Stimulated activated naive CD4-positive, alpha-beta T cell (primary cell): ENCODE data around the gene SUPT20H.
"Not testable (repeated sequence)": the region's sequence is repeated elsewhere in the genome, so short reads cannot be mapped to it uniquely, and the experiment has no call there.

Experiments
- DNase-seq, 6 experiments: peaks; one replicate each; lab custom pipeline; 2025; lab: John Stamatoyannopoulos, UW

Gene SUPT20H

DNA sequence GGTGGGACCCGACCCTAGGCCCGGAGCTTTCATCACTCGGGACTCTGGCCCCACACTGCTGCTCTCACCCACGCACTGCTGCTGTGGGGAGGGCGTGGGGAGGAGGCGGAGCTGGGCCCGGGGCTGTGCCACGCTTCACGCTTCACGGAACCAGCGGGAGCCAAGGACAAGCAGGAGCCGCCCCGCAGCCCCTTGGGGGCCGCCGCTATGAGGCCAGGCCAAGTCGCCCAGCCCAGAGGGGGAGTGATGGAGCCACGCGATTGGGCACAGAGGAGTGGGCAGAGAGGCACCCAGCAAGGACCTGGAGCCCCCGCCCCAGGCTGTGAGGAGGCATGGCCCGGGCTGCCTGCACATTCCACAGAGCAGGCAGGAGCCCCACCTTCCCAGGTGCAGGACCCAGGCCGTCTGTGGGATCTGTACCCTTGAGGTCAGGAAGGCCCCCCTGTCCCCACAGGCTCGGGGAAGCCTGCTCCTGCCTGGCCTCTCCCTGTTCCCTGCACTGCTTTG is 10.2 kb upstream of the SUPT20H start:
- DNase-seq, result no peak

DNA sequence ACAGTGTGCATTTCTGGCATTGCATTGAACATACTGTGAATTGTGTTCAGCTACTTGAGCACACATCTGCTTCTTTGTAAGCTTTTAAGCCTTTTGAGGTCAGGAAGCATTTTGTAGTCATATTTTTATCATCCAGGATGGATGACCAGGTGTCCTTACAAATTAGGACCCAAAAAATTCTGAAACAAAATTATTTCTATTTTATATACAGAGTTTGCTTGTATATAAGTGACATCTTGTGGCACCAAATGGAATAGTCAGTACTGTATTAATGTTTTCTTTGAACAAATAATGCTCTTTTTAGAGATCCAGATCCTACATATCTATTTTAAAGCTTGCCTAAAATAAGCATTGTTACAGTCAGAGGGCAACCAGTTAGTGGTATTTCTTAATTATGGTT is 9.5 kb upstream of the SUPT20H start:
- no peak for DNase-seq

DNA sequence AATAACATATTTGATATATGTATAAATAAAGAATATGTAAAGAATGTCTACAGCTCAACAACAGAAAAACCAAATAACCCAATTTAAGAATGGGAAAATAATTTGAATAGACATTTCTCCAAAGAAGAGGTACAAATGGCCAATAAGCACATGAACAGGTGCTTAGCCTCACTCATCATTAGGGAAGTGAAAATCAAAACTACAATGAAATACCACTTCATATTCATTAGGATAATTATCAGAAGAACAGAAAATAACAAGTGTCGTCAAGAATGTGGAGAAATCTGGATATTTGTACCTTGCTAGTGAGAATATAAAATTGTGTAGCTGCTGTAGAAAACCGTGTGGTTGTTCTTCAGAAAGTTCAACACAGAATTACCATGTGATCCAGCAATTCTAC is 8.4 kb upstream of the SUPT20H start:
- no peak for DNase-seq

DNA sequence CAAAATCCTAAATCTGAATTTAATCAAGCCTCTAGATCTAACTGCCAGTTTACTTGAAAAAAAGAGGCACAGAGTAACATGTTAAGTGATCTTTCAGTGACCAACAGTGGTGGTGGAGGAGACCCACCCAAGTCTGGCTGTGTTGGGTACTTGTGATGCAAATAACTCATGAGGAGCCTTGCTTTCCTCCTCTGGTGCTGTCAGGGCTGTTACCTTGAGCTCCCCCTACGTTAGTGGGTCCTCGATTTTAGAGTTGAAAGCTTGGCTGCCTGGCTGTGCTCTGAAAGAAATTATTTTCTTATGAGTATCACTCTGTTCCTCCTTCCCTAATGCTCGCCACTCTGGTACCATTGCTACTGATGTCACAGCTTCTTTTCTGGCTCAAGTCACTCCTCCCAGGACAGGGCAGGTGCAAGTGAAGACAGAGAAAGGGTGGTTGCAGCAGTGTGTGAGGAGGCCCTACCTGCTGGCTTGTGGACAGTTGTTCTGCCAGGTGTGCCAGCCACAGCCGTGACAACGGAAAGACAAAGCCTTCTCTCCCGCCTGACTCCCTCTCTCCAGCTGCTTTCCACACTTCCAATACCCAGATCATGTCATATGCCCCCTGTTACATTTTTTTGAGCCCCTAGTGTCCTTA is 6.5 kb upstream of the SUPT20H start:
- no peak for DNase-seq

DNA sequence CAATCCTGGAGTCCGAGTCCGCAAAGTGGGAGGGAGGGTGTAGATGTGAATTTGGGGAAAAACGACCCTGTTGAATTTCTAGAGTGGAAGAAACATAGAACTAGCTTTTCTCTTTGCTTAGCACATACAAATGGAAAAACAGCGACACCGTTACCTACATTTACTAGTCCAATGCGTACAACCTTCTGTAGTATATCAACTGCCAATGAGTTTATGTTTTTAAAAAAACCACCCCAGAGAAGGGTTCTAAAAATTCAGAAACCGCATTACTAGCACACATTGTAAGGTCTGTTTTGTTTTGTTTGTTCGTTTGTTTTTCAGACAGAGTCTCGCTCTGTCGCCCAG is 332 bp upstream of the SUPT20H start:
- DNase-seq, result no peak

DNA sequence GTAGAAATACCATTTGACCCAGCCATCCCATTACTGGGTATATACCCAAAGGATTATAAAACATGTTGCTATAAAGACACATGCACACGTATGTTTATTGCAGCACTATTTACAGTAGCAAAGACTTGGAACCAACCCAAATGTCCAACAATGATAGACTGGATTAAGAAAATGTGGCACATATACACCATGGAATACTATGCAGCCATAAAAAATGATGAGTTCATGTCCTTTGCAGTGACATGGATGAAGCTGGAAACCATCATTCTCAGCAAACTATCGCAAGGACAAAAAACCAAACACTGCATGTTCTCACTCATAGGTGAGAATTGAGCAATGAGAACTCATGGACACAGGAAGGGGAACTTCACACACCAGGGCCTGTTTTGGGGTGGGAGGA is 3.3 kb downstream of the SUPT20H start:
- DNase-seq, result not testable (repeated sequence)

DNA sequence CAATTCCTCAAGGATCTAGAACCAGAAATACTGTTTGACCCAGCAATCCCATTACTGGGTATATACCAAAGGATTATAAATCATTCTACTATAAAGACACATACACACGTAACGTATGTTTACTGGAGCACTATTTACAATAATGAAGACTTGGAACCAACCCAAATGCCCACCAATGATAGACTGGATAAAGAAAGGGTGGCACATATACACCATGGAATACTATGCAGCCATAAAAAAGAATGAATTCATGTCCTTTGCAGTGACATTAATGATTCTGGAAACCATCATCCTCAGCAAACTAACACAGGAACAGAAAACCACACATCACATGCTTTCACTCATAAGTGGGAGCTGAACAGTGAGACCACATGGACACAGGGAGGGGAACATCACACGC is 6.4 kb downstream of the SUPT20H start:
- not testable (repeated sequence) for DNase-seq

DNA sequence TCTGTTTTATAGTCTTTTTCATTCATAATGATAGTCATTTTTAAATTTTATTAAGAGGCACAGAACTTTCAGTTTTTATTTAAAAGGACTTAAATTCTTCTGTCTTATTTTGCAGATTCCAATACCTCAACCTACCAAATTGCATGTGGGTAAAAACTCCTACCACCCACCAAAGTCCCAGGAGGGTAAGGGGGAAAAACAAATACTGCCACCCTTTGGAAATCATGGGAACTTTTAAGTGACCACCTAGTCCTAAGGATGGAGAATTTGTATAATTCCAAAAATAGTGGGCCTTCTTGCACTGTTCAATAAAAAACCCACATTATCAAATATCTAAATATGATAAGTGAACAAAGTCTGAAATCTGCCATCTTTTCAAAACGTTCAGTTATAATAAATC is 9.7 kb downstream of the SUPT20H start:
- no peak for DNase-seq

DNA sequence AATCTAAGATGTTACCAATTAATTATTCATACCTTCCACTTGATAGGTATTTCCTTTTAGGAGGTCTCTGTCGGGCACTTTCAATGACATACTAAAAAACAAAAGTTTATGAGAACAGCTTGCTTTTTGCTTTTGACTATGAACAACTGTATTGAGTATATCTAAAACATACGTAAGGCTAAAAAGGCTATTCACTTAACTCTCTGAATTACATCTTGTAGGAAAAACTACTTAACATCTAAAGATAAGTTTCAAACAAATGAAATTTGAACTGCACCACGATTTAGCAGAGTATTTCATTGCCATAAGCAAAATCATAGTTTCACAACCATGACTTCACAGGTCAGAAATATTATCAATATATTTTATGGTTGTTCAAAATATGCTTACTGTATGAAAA is 11.6 kb downstream of the SUPT20H start:
- DNase-seq, result no peak

DNA sequence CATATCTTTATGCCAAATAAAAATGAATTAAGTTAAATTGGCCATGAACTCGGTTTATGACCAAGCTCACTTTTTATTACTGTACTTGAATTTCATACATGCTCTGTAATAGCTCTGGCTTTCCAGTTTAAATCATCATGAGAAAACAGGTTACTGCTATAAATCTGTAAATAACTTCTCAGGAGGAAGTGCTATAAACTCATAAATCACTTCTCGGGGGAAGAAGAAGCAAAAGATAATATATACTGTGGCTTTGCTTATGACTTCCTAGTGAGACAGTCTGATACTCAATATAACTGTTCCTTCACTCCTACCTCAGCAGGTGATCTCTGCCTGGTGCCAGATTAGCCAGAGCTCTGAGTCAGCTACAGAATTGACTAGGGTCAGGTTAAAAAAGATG is 12.5 kb downstream of the SUPT20H start:
- no peak for DNase-seq

DNA sequence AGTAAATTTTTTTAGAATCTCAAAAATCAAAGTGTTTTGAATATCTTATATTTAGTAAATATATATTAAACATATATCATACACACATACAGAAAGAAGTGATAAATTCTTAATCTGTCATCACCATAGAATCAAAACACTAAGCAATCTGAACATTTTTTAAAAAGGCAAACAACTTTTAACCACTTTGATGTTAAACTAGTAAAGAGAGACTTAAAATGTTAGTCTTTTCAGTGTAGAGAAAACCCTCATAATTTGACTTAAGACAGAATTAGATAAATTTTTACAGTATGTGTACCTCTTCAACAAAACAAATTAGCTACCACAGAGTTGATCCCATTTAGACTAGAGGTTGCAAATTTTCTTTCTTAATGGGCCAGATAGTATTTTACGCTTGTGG is 13.4 kb downstream of the SUPT20H start:
- DNase-seq, result no peak

DNA sequence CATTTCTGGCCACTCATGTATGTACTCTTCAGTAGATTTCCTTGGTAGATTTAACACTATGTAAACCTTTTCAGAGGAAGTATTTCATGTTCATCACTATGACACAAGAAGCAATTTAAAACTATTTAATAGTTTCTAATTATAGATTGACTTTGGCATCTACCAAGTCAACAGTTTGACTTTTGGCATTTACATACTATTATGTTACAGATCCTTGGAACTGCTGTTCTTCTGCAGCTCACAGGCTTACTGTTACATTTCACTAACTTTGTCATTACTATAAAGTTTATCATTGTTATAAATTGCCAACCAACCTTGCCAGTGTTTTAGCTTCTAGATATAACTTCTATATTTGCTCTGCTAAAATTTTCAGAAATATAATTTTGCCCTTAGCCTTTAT is 18.7 kb downstream of the SUPT20H start:
- no peak for DNase-seq

DNA sequence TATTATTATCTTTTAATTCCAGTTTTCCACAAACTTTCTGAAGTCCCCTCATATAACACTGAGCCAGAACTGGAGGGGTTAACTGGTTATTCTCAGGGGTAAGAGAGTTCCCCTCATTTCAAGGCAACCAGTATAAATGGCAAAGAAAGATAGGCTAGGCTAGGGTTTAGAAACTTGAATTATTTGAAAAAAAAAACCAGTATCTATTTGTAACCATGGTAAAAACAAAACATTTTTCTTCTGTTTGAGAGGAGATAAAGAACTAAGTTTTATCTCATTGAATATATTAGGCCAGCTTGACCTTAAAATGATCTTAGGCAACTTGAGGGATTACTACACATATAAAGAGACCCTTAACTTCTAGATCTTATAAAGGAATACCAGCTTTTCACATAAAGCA is 19.6 kb downstream of the SUPT20H start:
- DNase-seq, result no peak

DNA sequence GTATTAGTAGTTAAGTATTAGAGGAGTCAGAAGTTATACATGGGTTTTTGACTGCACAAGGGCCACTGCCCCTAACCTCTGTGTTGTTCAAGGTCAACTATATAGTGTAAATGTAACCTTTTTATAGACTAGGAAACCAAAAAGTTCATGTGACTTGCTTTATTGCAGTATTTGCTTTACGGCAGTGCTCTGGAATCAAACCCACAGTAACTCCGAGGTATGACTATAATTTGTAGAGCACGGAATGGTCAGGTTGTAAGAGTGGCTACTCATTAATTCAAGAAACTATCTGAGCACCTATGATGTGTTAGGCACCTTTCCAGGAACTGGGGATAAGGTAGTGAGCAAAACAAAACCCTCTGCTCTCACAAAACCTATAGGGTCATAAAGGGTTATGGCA is 22.2 kb downstream of the SUPT20H start:
- DNase-seq, result no peak

DNA sequence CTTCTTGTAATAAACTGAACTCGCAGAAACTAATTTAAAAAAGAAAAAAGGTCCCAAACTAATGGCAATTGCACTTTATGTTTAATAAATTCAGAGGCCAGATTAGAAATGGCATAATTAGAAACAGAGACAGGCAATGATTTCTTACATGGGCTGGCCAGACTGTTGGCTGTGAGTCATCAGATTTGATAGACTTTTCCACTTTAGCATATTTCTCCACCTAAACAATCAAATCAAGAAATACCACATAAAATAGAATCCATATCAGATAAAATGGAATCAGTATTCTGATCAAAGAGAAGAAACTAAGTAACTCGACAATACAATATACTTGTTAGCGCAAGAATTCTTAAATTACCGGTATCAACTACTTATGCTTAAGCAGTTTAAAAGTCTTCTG is 29.9 kb downstream of the SUPT20H start:
- no peak for DNase-seq

DNA sequence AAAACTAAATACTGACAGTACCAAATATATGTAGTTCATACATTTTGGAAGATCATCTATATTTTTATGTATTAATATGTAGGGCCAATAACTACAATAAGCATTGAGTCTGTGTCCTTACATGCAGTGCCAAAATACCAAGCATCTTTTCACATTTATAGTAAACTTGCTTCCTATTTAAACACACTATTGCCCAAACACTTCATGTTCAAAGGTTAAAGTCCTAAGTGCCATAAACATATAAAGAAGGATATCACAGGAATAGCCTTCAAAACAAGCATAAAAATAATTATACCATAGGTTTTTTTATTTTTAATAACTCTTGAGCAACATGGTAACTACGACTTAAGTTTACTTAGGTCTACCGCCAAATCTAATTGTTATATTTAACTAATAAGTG is 31.8 kb downstream of the SUPT20H start:
- DNase-seq, result no peak

DNA sequence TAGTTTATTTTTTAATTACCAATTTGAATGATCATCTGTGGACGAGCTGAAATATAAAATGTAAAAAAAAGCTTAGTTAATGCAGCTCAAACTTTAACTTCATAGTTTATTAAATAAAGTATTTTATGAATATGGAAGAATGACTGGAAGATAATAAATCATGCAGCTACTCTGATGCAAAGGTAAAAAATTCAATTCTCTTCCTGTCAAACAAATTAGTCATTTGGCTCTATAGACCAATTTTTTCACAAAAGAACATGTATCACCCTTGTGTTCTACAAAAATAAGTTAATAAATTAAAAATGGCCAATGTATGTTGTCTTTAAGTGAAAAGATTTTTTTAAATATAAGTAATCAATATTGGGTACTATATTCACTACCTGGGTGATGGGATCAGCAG is 32.7 kb downstream of the SUPT20H start:
- no peak for DNase-seq

DNA sequence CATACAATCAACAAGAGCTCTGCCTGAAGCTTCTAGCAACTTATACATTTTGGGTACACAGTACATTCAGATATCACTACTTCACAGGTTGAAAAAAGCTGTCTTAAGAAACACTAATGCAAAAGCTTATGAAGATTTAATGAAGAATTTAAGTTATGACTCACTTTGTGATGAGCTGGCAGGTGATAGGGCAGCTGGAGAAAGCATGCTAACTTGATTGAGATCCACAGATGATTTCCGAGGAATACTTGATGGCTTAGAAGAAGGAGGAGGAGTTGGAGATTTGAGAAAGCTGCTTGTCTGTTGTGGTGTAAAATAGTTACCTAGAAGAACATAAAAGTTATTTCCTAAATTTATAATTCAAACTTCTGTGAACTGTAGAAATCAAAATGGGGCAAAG is 35.6 kb downstream of the SUPT20H start:
- no peak for DNase-seq

DNA sequence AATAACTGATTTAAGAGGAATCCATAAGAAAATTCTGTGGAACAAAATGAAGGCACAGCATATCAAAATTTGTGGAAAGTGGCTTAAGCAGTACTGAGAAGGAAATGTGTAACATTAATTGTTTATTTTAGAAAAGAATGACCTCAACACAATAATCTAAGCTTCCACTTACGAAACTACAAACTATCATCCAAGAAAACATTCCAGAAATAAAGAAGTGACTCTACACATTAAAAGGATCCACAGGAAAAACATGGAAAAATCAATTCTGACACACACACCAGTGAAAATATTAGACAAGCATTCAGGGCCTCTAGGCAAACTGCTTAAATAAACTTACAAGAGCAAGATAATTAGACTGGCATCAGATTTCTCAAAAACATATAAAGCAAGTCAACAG is 44.9 kb downstream of the SUPT20H start:
- DNase-seq, result no peak

DNA sequence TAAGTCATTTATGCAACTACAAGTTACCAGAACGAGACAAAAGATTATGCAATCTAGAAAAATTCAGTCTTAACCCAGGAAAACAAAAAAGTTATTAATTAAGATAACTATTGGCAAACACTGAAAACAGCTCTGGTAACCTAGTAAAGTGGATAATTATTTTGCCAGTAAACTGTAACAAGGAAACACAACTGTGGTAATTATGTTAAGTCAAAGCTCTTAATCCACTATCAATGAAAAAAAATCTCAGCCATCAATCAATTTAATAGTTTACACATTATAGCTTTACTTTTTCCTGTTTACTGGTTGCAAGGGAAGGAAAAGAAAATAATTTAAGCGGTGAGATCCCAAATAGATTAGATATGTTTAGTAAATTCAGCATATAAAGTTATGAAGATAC is 47.7 kb downstream of the SUPT20H start:
- no peak for DNase-seq

DNA sequence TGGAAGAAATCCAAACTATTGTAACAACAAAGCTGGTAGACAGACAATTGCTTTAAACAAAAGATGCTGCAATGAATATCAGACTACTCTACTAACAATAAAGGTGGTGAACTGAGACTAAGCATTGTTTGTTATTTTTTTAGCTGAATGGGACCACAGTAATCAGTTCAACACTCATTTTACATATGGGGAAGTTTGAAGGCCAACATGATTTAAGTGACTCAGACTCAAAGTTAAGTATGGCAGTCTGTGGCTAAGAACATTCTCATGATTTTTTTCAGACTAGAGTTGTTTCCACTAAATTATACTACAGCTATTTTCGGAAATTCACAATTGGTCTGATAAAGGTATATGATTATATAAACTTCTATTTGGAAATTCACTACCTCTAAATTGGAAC is 48.5 kb downstream of the SUPT20H start:
- no peak for DNase-seq

DNA sequence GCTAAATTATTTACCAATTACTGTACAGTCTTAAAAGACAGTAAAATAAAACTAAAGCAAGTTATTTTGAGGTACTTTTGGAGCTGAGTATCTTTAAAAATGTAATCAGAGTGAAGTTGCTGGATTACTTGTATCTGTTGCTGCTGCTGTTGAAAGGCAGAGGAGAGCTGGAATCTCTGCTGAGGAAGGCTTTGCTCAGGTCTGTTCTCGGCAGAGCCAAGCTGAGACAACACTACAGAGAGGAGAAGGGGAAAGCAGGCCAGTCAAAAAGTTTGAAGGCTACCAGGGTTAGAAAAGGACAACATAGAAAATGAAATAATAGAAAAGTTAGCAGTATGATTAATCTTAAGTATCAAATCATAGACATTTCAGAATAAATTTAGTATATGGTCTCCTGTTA is 49.1 kb downstream of the SUPT20H start:
- no peak for DNase-seq

DNA sequence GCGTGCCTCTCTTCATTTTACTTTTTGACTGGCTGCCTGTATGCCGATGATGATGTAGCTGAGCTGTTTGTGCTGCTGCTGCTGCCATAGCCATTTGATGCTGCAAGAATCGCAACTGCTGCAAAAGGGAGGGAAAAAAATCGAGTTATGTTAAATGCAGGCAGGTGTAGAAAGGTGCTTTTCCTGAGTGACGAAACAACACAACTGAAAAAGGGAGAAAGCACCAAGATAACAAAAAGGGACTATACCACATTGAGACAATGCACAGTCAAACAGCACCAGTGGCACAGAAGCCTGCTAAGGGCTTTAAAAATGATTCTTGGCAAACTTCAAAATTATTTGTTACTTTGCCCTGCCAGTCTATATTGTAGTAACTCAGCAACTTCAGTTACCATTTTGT is 49.8 kb downstream of the SUPT20H start:
- no peak for DNase-seq

DNA sequence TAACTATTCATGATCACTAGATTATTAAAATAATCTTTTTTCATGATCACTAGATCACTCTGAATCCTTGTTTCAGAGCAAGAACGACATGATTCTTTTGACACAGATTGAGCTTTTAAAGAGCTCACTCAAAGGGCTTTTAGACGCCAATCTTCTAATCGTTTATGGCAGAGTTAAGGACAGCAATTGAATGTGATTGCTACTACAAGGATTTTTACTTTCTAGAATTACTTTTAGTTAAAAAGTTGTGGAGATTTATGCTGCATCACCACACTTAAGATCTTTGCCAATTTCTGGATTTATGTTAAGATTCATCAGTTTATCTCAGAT is 57.6 kb downstream of the SUPT20H start:
- DNase-seq, result peak in 1 of 6 experiments; percentile 1
